ENCODE measurements around the gene CYP11A1.

GRCh38 chr15:74405823-74406222 lies 38.4 kb upstream of the CYP11A1 start:
- TF ChIP-seq CTCF (IDR thresholded peaks at IDR 0.05) (no peak), POLR2A (IDR thresholded peaks at IDR 0.05) (no peak)

Measured in testis (tissue), 2 donors.